Fibroblast of upper back skin (primary cell): Measurements from ENCODE around the gene NCLN.
"Not testable (repeated sequence)": the region's sequence is repeated elsewhere in the genome, so short reads cannot be mapped to it uniquely, and the experiment has no call there.

Experiments used
- DNase-seq: peaks from one replicate; pipeline ENCODE4 v3.0.0-alpha.2; 2013

Gene NCLN

DNA sequence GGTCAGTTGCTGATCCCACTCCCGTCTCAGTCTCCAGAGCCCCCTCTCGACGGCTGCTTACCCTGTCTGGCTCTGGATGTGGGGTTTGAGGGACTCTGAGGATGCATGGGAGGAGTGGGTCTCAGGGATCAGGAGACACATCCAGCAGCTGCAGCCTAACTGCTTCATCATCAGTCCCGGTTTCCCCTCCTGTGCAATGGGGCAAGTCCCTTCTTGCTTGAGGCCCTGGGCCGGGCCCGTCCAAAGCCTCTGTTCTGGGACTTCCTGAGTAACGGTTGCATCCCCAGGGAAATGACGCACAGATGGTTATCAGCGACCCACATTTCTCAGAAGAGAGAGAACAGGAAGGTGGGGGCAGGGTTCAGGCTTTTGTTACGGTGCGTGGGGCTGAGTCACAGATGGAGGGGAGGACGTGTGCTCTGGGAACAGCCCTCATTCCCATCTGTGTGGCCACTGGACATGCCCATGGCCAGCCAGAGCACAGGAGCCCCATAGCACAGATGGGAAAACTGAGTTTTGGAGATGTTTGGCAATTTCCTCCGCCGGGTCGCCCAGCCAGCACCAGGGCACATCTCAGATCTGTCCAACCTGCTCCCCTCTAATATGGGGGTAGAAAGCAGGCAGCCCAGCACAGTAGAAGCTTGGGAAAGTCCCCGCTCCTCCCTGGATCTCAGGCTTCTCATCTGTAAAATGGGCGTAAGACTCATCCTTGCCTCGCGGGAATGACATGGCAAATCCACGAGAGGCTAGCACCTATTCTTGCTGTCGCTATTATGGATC, 30.6 kb upstream of the NCLN start:
- peak; percentile 99 for DNase-seq

DNA sequence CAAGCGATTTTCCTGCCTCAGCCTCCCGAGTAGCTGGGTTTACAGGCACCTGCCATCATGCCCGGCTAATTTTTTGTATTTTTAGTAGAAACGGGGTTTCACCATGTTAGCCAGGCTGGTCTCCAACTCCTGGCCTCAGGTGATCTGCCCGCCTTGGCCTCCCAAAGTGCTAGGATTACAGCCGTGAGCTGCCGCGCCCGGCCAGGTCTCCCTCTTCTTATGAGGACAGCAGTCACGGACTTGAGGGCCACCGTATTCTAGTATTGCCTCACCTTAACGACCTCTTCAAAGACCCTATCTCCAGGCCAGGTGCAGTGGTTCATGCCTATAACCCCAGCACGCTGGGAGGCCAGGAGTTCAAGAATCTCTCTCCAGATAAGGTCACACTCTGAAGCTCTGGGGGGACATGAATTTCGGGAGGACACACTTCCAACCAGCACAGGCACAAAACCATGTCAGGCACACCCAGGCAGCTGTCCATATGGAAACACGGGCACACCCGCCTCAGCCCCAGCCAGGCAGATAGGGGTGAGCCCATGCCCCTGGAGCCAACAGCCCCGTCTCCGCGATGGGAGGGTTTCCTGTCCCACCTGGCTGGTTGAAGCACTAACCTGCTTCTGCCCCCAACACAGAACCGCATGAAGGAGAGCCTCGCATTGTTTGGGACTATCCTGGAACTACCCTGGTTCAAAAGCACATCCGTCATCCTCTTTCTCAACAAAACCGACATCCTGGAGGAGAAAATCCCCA, 28.5 kb upstream of the NCLN start:
- DNase-seq = no peak

DNA sequence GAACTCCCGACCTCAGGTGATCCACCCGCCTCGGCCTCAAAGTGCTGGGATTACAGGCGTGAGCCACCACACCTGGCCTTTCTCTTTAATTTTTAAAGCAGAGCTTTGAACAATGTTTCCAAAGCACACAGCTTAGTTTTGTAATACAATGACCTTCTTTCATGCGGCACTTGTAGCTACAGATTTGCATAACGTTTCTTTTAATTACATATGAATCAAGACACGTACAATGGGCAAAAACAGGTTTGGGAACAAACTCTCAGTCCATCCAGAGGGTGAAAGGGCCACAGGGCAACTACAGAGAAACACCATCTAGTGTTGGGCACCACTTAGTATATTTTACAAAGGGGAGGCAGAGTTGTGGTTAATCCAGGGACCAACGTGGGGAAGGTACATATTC, 26.2 kb upstream of the NCLN start:
- no peak for DNase-seq

DNA sequence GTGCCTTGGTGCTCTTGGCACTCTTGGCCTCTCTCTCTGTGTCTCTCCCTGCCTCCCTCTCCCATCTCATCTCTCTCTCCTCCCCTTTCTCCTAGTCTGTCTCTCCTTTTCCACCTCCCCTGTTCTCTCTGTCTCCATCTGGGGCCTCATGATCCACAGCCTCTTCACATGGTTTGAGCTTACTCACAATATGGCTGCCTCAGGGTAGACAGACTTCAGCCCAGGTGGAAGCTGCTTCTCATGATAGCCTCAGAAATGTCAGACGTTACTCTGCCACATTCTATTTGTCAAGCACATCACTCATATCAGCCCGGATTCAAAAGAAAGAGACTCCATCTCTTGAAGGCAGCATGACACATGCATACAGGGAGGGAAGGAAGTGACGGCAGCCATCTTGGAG, 25.5 kb upstream of the NCLN start:
- no peak for DNase-seq

DNA sequence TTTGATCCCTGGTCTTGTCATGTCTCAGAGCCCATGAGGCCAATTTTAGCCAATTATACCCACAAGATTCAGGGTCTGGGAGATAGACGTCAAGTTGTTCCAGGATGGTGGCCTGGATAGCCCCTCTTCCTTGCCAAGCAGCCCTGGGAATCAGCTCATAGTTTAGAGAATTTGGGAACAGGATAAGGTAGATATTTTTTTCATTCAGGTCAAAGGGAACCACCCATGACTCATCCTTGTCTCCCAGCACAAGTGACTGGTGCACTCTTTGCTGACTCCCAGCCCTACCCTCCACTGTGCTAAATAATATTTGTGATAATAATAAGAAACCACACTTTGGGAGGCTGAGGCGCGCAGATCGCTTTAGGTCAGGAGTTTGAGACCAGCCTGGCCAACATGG, 24.3 kb upstream of the NCLN start:
- DNase-seq = no peak

DNA sequence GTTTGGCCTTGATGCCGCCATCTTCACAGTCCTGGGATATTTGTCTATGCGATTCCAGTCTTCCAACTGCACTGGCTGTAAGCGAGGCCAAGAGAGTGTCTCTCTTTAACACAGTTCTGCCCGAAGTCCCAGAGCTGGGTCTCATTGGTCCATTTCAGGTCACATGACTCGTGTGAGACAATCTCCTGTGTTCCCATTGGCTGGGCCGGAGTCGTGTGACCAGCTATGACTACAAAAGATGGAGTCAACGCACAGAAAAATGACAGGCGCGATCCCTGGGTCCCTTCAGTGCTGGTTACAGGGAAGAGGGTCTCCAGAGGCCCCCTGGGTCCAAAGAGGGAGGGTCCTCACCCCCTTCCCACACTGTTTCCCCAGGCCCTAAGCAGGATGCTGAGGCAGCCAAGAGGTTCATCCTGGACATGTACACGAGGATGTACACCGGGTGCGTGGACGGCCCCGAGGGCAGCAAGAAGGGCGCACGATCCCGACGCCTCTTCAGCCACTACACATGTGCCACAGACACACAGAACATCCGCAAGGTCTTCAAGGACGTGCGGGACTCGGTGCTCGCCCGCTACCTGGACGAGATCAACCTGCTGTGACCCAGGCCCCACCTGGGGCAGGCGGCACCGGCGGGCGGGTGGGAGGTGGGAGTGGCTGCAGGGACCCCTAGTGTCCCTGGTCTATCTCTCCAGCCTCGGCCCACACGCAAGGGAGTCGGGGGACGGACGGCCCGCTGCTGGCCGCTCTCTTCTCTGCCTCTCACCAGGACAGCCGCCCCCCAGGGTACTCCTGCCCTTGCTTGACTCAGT, 23.1 kb upstream of the NCLN start:
- no peak for DNase-seq

DNA sequence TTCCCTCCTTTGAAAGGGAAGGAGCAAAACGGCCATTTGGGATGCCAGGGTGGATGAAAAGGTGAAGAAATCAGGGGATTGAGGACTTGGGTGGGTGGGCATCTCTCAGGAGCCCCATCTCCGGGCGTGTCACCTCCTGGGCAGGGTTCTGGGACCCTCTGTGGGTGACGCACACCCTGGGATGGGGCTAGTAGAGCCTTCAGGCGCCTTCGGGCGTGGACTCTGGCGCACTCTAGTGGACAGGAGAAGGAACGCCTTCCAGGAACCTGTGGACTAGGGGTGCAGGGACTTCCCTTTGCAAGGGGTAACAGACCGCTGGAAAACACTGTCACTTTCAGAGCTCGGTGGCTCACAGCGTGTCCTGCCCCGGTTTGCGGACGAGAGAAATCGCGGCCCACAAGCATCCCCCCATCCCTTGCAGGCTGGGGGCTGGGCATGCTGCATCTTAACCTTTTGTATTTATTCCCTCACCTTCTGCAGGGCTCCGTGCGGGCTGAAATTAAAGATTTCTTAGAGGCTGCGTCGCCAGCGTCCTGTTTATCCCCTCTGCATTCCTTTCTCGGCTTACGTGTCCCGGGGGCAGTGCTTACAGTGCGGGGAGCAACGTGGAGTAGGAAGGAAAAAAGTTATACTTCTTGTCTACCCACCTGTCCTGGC, 22.4 kb upstream of the NCLN start:
- DNase-seq = peak; percentile 56

DNA sequence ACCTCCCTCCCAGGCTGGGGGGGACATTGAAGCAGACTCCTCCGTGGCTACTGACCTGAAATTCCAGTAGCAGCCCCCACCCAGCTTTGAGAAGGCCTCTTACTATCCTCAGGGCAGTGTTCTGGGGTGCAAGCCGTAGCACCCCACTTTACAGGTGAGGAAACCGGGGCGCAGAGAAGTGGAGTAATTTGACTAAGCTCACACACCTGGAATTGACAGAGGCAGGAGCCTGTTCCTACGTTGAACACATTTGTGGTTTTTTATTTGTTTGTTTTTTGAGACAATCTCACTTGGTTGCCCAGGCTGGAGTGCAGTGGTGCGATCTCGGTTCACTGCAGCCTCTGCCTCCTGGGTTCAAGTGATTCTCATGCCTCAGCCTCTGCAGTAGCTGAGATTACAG, 21.8 kb upstream of the NCLN start:
- DNase-seq = no peak

DNA sequence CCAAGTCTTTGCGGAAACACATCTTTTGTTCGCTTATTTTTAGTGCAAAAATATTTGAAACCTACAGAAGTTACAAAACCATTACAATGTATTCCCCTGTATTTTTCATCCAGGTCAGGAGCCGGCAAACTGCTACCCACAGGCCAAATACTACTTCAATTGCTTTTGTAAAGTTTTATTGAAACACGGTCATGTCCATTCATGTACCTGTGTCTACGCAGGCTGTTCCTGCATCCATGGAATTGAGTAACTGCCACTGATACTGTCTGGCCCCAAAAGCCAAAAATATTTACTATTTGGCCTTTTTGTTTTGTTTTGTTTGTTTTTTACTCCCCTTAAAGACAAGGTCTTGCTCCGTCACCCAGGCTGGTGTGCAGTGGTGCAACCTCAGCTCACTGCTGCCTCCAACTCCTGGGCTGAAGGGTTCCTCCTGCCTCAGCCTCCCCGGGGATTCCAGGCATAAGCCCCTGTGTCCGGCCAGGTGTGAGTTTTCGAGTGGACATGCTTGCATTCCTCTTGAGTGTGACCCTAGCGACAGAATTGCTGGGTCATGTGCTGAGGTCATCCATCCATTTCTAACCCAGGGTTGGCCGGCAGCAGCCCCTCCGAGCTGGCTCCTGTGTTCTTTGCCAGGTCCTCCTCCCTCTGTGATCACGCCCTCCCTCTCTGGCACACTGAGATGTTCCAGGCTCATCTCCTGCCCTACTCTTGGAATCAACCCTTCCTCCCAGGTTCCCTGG, 18.0 kb upstream of the NCLN start:
- DNase-seq = no peak

DNA sequence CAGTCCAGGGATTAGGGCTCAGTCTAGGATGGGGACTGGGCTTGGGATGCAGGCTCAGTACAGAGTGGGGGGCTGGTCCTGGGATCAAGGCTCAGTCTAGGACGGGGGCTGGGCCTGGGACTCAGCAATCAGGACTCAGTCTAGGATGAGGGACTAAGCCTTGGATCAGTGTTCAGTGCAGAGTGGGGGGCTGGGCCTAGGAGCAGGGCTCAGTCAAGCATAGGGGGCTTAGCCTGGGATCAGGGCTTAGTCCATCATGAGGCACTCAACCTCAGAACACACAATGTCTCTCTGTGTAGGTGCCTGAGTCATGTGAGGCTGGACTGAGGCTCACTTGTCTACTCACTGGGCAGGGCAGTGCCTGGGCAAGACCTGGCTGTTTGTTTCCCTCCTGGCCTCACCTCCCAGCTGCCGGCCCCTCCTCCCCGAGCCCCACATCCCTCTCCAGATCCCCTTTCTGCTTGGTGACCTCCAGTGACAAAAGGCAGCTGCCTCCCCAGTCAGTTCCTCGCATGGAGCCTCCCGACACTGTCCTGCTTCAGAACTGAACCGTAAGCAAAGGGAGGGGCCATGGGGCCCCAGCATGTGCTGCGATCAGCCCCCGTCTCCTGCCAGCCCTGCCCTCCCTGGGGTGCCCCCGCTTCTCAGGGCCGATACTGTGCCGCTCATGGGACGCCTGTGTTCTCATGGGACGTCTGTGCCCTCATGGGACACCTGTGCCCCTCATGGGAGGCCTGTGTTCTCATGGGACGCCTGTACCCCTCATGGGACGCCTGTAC, 13.6 kb upstream of the NCLN start:
- DNase-seq = no peak

DNA sequence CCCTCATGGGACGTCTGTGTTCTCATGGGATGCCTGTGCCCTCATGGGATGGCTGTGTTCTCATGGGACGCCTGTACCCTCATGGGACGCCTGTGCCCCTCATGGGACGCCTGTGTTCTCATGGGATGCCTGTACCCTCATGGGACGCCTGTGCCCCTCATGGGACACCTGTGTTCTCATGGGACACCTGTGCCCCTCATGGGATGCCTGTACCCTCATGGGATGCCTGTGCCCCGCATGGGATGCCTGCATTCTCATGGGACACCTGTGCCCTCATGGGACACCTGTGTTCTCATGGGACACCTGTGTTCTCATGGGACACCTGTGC, 13.1 kb upstream of the NCLN start:
- not testable (repeated sequence) for DNase-seq

DNA sequence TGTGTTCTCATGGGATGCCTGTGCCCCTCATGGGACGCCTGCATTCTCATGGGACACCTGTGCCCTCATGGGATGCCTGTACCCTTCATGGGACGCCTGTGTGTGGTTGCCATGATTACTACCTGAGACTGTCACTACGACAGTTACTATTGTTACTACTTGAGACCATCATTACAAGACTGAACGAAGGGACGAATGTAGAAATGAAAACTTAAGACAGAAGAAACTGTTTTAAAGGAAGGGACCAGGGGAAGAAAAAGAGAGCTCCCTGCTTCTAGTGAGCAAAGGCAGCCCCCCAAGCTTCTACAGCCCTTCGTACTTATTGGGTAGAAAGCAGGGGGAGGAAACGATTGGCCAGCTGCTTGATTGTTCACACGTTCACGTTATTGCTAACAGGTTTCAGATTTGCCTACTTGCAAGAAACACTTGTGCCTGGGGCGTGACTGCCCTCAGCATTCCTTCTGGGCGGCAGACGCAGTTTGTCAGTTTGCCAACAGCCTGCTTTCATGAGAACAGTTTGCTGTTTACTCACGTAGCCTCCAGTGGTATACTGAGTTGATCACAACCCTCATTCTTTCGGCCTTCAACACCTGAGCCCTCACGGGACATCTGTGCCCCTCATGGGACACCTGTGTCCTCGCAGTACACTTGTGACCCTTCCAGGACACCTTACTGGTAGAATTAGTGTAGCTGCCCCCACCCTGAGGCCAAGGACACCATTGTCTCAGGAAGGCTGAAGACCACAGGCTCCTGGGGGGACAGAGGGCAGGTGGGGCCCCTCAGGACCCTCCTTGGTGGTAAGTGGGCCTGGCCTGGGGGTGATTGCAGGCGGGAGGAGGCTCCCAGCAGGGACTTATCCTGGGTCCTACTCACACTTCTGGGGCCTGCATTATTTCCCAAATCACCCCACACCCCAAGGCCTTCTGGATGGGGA, 9.7 kb upstream of the NCLN start:
- peak; percentile 46 for DNase-seq

DNA sequence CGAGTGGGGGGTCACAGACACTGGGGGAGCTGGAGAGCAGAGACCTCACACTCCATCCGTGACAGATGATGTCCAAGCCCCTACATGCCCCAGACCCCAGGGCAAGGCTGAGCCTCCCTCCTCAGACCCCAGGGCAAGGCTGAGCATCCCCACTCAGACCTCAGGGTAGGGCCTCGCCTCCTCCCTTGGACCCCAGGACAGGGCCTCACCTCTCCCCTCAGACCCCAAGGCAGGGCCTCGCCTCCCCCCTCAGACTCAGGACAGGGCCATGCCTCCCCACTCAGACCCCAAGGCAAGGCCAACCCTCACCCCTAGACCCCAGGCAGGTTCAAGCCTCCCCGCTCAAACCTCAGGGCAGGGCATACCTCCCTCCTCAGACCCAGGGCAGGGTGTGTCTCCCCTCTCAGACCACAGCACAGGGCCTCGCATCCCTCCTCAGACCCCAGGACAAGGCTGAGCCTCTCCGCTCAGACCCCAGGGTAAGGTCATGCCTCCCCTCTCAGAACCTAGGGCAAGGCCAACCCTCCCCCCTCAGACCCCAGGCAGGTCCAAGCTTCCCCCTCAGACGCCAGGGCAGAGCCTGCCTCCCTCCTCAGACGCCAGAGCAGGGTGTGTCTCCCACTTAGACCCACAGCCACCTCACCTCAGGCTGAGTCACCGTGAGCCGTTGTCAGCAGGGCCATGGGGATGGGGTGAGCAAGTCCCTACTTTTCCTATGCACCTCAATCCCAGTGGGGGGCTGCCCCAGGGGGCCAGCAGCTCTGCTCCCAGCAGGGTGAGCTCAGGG, 8.8 kb upstream of the NCLN start:
- DNase-seq = peak; percentile 24

DNA sequence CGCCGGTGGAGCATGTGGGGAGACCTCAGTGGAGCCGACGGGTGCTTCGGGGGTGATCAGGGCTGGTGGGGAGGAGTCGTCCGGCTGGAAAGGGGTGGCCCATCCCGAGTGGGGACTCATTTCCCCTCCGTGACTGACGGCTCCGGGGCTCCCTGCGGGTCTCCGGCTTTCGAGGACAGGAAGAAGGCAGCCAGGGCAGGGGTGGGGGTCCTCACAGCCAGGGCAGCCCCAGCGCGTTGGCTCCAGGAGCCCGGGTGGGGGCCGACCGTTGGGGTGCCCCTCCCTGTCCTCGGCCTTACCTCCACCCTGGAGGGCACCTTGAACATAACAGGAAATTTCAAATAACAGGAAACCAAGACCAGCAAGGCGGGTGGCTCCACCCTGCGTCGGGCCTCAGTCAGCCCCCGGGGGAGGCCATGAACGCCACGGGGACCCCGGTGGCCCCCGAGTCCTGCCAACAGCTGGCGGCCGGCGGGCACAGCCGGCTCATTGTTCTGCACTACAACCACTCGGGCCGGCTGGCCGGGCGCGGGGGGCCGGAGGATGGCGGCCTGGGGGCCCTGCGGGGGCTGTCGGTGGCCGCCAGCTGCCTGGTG, 7.3 kb upstream of the NCLN start, which contains the start of gene S1PR4:
S1PR4 (plus strand) TSS at position 393 of the 596 bp plus-strand sequence; CDS start at position 417, 24 bp downstream.
- DNase-seq = no peak

DNA sequence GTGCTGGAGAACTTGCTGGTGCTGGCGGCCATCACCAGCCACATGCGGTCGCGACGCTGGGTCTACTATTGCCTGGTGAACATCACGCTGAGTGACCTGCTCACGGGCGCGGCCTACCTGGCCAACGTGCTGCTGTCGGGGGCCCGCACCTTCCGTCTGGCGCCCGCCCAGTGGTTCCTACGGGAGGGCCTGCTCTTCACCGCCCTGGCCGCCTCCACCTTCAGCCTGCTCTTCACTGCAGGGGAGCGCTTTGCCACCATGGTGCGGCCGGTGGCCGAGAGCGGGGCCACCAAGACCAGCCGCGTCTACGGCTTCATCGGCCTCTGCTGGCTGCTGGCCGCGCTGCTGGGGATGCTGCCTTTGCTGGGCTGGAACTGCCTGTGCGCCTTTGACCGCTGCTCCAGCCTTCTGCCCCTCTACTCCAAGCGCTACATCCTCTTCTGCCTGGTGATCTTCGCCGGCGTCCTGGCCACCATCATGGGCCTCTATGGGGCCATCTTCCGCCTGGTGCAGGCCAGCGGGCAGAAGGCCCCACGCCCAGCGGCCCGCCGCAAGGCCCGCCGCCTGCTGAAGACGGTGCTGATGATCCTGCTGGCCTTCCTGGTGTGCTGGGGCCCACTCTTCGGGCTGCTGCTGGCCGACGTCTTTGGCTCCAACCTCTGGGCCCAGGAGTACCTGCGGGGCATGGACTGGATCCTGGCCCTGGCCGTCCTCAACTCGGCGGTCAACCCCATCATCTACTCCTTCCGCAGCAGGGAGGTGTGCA, 6.6 kb upstream of the NCLN start:
- DNase-seq = no peak

DNA sequence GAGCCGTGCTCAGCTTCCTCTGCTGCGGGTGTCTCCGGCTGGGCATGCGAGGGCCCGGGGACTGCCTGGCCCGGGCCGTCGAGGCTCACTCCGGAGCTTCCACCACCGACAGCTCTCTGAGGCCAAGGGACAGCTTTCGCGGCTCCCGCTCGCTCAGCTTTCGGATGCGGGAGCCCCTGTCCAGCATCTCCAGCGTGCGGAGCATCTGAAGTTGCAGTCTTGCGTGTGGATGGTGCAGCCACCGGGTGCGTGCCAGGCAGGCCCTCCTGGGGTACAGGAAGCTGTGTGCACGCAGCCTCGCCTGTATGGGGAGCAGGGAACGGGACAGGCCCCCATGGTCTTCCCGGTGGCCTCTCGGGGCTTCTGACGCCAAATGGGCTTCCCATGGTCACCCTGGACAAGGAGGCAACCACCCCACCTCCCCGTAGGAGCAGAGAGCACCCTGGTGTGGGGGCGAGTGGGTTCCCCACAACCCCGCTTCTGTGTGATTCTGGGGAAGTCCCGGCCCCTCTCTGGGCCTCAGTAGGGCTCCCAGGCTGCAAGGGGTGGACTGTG, 5.9 kb upstream of the NCLN start:
- DNase-seq = no peak

DNA sequence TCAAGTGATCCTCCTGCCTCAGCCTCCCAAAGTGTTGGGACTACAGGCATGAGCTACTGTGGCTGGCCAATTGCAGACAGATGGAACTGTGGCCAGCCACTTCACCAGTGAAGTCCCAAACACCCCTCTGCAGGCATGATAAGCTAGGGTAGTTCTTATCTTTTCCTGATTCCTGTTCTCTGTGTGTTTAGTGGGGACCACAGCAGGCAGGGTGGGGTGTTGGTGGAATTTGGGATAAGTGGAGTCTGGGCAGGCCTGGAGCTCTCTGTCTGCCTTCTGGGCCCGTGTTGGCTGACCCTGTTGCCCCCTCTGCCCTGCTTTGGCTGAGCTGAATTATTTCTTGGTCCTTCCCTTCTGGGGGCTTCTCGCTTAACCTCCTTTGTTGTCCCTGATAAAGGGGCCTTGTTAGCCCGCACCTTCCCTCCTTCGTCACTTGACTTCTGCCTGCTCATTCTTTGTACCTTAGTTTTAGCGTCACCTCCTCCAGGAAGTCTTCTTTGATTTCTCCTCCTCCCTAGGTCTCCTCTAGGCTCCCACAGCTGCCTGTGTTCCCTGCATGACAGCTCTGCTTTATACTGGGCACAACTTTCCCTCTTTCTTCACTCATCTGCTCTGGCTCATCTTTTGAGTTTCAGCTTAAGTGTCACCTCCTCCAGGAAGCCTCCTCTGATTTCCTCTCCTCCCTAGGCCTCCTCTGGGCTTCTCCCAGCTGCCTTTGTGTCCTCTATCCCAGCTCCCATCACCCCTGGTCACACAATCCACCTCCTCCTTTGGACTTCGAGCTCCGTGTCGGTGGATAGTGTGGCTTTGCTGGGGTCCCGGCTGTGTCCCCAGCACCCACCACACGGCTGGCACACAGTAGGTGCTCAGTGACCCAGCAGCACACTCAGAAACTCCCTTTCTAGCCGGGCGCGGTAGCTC, 1.7 kb upstream of the NCLN start:
- no peak for DNase-seq
